PC-9 (cell line): ENCODE measurements around the gene COPA. TPM values are rescaled to one million over a fixed set of nuclear protein-coding genes. Genes with fewer than 3 reads are reported as not detected.

Experiments
- BruUV-seq: library from RNA; stranded (reverse); fragments of 400-500 nt; replicated peaks from 2 replicates; lab custom pipeline; 2021; lab: Mats Ljungman, UMichigan
- CTCF ChIA-PET: fragments of 300-600 bp; sonication (Branson Sonifier 250); formaldehyde crosslinking; loops from one replicate; lab custom pipeline; 2022; ENCODE audit warnings: antibody characterized with exemption; lab: Charles Lee
- POLR2A ChIA-PET: fragments of 300-600 bp; sonication (Branson Sonifier 250); formaldehyde crosslinking; loops from one replicate; lab custom pipeline; 2022; ENCODE audit warnings: antibody characterized with exemption; ENCODE audit not compliant: unreplicated experiment; lab: Charles Lee
- DNase-seq, 2 experiments: peaks; one replicate each; pipeline versions ENCODE4 v3.0.0 to v3.0.0-alpha.2; 2015 to 2022; ENCODE audit warnings: mixed read lengths in 1 of 2
- H2AFZ ChIP-seq: fragments of 200-600 bp; sonication (generic); 2 replicates; pipeline ENCODE4 v1.8.1; 2017; ENCODE audit warnings: antibody characterized with exemption
- H3F3A ChIP-seq: fragments of 200-600 bp; sonication (generic); 2 replicates; pipeline ENCODE4 v1.8.1; 2017; ENCODE audit warnings: antibody characterized with exemption, mild to moderate bottlenecking, low read depth; ENCODE audit not compliant: insufficient read depth
- H3K27ac ChIP-seq: fragments of 200-600 bp; sonication (generic); 2 replicates; pipeline ENCODE4 v1.6.1; 2016; ENCODE audit warnings: mixed run types
- H3K27me3 ChIP-seq: fragments of 200-600 bp; sonication (generic); 2 replicates; pipeline ENCODE4 v1.6.1; 2016; ENCODE audit warnings: low read depth, mixed run types; ENCODE audit not compliant: insufficient read depth
- H3K36me3 ChIP-seq: fragments of 200-600 bp; sonication (generic); 2 replicates; pipeline ENCODE4 v1.6.1; 2016; ENCODE audit warnings: low read depth, mixed run types
- H3K4me1 ChIP-seq: fragments of 200-600 bp; sonication (generic); replicated peaks from 2 replicates; pipeline ENCODE4 v1.6.1; 2016; ENCODE audit warnings: mixed run types; ENCODE audit not compliant: insufficient read depth
- H3K4me2 ChIP-seq: fragments of 200-600 bp; sonication (generic); 2 replicates; pipeline ENCODE4 v1.6.1; 2017; ENCODE audit warnings: mixed run types
- H3K4me3 ChIP-seq: fragments of 200-600 bp; sonication (generic); 2 replicates; pipeline ENCODE4 v1.6.1; 2016; ENCODE audit warnings: mixed run types
- H3K79me2 ChIP-seq: fragments of 200-600 bp; sonication (generic); 2 replicates; pipeline ENCODE4 v1.6.1; 2017; ENCODE audit warnings: low read depth, mixed run types
- H3K9me2 ChIP-seq: fragments of 200-600 bp; sonication (generic); 2 replicates; pipeline ENCODE4 v1.8.1; 2017; ENCODE audit warnings: mild to moderate bottlenecking; ENCODE audit not compliant: insufficient read depth
- H3K9me3 ChIP-seq: fragments of 200-600 bp; sonication (generic); 2 replicates; pipeline ENCODE4 v1.8.1; 2016; ENCODE audit warnings: low read depth; ENCODE audit not compliant: insufficient read depth
- H4K20me1 ChIP-seq: fragments of 200-600 bp; sonication (generic); 2 replicates; pipeline ENCODE4 v1.8.1; 2017; ENCODE audit not compliant: insufficient read depth
- EZH2 ChIP-seq: fragments of 200-600 bp; sonication (generic); IDR thresholded peaks from 2 replicates; pipeline ENCODE4 v1.8.0; 2017; ENCODE audit warnings: antibody characterized with exemption, low read depth
- intact Hi-C: fragments of 100-400 bp; cut with micrococcal nuclease; formaldehyde crosslinking; loops from one replicate; pipeline ENCODE4 v1.10.0; 2022; ENCODE audit not compliant: unreplicated experiment
- total RNA-seq: library from RNA; stranded (reverse); gene quantifications from 2 replicates; pipeline ENCODE4 v1.2.3, GENCODE V29; 2021
- TF ChIP-seq, protein P1 (sequence below): fragments of 200-600 bp; sonication (generic); conservative IDR thresholded peaks from 2 replicates; pipeline ENCODE4 v1.6.1; 2017; ENCODE audit warnings: mixed run types, antibody characterized with exemption, mild to moderate bottlenecking, moderate library complexity

The COPA gene
- total RNA-seq, 1 experiment from 2014 or later: 147 TPM

DNA sequence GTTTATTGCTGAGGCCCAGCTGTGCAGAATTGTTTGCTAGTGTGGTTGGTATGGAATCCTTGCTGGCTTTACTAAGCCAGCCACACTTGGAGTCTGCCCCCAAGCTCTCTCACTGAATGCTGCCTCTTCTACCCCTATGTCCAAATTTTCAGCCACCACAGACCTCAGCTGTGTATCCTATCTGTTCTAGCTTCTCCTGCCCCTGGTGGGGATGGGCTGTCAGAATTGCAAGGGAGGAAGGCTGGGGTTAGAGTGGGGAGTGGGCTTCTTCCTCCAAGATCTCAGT, 28.2 kb upstream of the COPA start:
- Histone ChIP-seq H3K27me3 (no peaks in the 10 kb centered on the region), H3K4me1 (peaks cover 8% of the 10 kb centered on the region), H3K27ac (no peak overlapping the region), H3K79me2 (no peaks in the 10 kb centered on the region), H3K4me3 (no peak overlapping the region), H2AFZ (no peak overlapping the region), H3K9me3 (no peaks in the 10 kb centered on the region), H4K20me1 (no peaks in the 10 kb centered on the region), H3K9me2 (no peaks in the 10 kb centered on the region), H3F3A (peaks cover 4% of the 10 kb centered on the region; the same call in 1 of the 2 replicates), H3K4me2 (no peak overlapping the region), H3K36me3 (no peaks in the 10 kb centered on the region)
- TF ChIP-seq, protein P1, sequence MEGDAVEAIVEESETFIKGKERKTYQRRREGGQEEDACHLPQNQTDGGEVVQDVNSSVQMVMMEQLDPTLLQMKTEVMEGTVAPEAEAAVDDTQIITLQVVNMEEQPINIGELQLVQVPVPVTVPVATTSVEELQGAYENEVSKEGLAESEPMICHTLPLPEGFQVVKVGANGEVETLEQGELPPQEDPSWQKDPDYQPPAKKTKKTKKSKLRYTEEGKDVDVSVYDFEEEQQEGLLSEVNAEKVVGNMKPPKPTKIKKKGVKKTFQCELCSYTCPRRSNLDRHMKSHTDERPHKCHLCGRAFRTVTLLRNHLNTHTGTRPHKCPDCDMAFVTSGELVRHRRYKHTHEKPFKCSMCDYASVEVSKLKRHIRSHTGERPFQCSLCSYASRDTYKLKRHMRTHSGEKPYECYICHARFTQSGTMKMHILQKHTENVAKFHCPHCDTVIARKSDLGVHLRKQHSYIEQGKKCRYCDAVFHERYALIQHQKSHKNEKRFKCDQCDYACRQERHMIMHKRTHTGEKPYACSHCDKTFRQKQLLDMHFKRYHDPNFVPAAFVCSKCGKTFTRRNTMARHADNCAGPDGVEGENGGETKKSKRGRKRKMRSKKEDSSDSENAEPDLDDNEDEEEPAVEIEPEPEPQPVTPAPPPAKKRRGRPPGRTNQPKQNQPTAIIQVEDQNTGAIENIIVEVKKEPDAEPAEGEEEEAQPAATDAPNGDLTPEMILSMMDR: no peak
- TF ChIP-seq EZH2: no peak
- ChIA-PET CTCF (no interaction called here), POLR2A (no interaction called here)
- intact Hi-C loops: loop anchor here (10.0 kb wide), 1 partner anchor 576 kb away; no protein-coding TSS in a partner anchor
- BruUV-seq: no TSS peak
- peak in 1 of 2 experiments; percentile 21 for DNase-seq

DNA sequence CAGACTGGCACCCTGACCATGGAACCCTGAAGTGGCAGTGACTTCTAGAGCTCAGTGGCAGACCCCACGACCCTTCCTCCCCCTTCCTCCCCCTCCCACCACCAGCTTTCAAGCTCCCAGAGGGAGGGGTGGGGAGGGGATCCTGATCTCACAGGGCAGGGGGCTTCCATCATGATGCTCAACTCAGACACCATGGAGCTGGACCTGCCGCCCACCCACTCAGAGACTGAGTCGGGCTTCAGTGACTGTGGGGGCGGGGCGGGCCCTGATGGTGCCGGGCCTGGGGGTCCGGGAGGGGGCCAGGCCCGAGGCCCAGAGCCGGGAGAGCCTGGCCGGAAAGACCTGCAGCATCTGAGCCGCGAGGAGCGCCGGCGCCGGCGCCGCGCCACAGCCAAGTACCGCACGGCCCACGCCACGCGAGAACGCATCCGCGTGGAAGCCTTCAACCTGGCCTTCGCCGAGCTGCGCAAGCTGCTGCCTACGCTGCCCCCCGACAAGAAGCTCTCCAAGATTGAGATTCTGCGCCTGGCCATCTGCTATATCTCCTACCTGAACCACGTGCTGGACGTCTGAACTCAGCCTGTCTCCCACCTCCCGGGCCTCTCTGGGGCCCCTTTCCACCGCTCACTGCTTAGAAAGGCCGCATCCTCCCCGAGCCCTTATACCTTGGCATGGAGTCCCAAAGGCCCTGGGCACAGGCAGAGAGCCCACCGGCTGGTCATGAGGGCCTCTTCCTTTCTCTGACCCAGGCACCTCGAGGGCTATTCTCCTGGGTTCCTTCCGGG, 27.7 kb upstream of the COPA start:
- Histone ChIP-seq H3K4me2 (no peak overlapping the region), H3K27me3 (no peaks in the 10 kb centered on the region), H2AFZ (no peak overlapping the region), H3K27ac (no peak overlapping the region), H3K9me3 (no peaks in the 10 kb centered on the region), H4K20me1 (no peaks in the 10 kb centered on the region), H3K36me3 (no peaks in the 10 kb centered on the region), H3K4me1 (0 out of 2 replicates have a peak, but pooled peaks cover 4% of the 10 kb centered on the region), H3K9me2 (no peaks in the 10 kb centered on the region), H3F3A (peaks cover 4% of the 10 kb centered on the region; the same call in 1 of the 2 replicates), H3K79me2 (no peaks in the 10 kb centered on the region), H3K4me3 (no peak overlapping the region)
- DNase-seq: peak in 1 of 2 experiments; percentile 5
- TF ChIP-seq, protein P1: no peak
- no peak for TF ChIP-seq EZH2
- CTCF ChIA-PET: no interaction called here
- no TSS peak for BruUV-seq
- intact Hi-C loops: loop anchor here (10.0 kb wide), 1 partner anchor 576 kb away; no protein-coding TSS in a partner anchor
- POLR2A ChIA-PET: no interaction called here

DNA sequence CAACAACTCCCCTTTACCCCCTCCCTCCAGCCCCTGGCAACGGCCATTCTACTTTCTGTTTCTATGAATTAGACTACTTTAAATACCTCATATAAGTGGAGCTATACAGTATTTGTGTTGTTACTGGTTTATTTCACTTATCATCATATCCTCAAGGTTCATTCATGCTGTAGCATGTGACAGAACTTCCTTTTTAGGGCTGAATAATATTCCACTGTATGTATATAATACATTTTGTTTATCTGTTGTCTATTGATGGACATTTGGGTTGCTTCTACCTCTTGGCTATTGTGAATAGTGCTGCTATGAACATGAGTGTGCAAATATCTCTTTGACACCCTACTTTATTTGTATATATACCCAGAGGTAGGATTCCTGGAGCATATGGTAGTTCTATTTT, 26.0 kb upstream of the COPA start:
- peaks cover under 1% of the 10 kb centered on the region; the same call in 1 of the 2 replicates for H3F3A ChIP-seq
- H3K9me2 ChIP-seq: no peaks in the 10 kb centered on the region
- intact Hi-C loops: no loop called here
- no peaks in the 10 kb centered on the region for H3K36me3 ChIP-seq
- no peaks in the 10 kb centered on the region for H3K9me3 ChIP-seq
- no peak for DNase-seq
- BruUV-seq: no TSS peak
- H3K79me2 ChIP-seq: no peaks in the 10 kb centered on the region
- ChIA-PET CTCF (no interaction called here), POLR2A (no interaction called here)
- H2AFZ ChIP-seq: no peak overlapping the region
- no peaks in the 10 kb centered on the region for H3K27me3 ChIP-seq
- TF ChIP-seq, protein P1: no peak
- TF ChIP-seq EZH2: no peak
- H3K4me3 ChIP-seq: no peak overlapping the region
- no peaks in the 10 kb centered on the region for H4K20me1 ChIP-seq
- no peaks in the 10 kb centered on the region for H3K4me1 ChIP-seq
- H3K4me2 ChIP-seq: no peak overlapping the region
- H3K27ac ChIP-seq: no peak overlapping the region
